K562 (cell line): ENCODE measurements around the gene STYX. TPM values are rescaled to one million over a fixed set of nuclear protein-coding genes. Genes with fewer than 3 reads are reported as not detected.

ENCODE experiments used
- ATAC-seq: fragments of 200-7000 bp; cut with Tn5 transposase; 3 replicates; pipeline ENCODE4 v1.9.1; 2020; ENCODE audit warnings: moderate library complexity
- BruUV-seq: library from RNA; stranded (reverse); fragments of 400-500 nt; replicated peaks from 2 replicates; lab custom pipeline; 2021; lab: Mats Ljungman, UMichigan
- CTCF ChIA-PET: fragments of 300-600 bp; formaldehyde crosslinking; extraction: SDS; loops from one replicate; lab custom pipeline; 2021; ENCODE audit warnings: low intra/inter-chr PET ratio; lab: Yijun Ruan, JAX
- POLR2A ChIA-PET: fragments of 300-600, 350-650 bp; sonication (Branson Sonifier 250); formaldehyde crosslinking; extraction: SDS; loops from one replicate; lab custom pipeline; 2021; ENCODE audit warnings: antibody characterized with exemption, inconsistent platforms; lab: Yijun Ruan, JAX
- DNase-seq, 4 experiments: peaks; one replicate each; pipeline versions ENCODE4 v3.0.0 to v3.0.0-alpha.2; 2011 to 2018; ENCODE audit warnings: low spot score in 3 of 4, mixed read lengths in 3 of 4; ENCODE audit errors: extremely low read depth in 1 of 4
- FAIRE-seq: peaks from 2 replicates; lab custom pipeline; 2011; peaks lifted over from hg19 to GRCh38; lab: Jason Lieb, UNC
- H2AFZ ChIP-seq: 2 replicates; pipeline ENCODE4 v1.6.0; 2011; ENCODE audit warnings: low read depth, low read length, control low read depth, inconsistent platforms
- H3K27ac ChIP-seq: fragments of 200-600 bp; 3 replicates; pipeline ENCODE4 v1.8.0; 2011; ENCODE audit warnings: low read depth, mild to moderate bottlenecking, control low read depth, inconsistent platforms, low read length, moderate library complexity, mixed read lengths; ENCODE audit errors: extremely low read depth
- H3K27me3 ChIP-seq, 2 experiments: fragments of 300-600 bp in 1 of 2; 2 replicates in 1 of 2; 3 replicates in 1 of 2; pipeline versions ENCODE4 v1.6.0 to v1.8.0; 2011; ENCODE audit warnings: inconsistent platforms in 2 of 2, low read length in 2 of 2, mild to moderate bottlenecking in 1 of 2, mixed read lengths in 1 of 2, moderate library complexity in 1 of 2; ENCODE audit not compliant: control insufficient read depth in 2 of 2, insufficient read depth in 2 of 2
- H3K36me3 ChIP-seq: fragments of 300-600 bp; 3 replicates; pipeline ENCODE4 v1.8.0; 2011; ENCODE audit warnings: mild to moderate bottlenecking, low read length, inconsistent platforms; ENCODE audit not compliant: control insufficient read depth, insufficient read depth
- H3K4me1 ChIP-seq, 2 experiments: fragments of 200-600 bp in 1 of 2; replicated peaks in 1 of 2; 2 replicates in 1 of 2; 3 replicates in 1 of 2; pipeline versions ENCODE4 v1.5.1 to v1.8.0; 2011; ENCODE audit warnings: inconsistent platforms in 2 of 2, low read length in 2 of 2, mild to moderate bottlenecking in 1 of 2, mixed read lengths in 1 of 2, moderate library complexity in 1 of 2; ENCODE audit not compliant: control insufficient read depth in 2 of 2, insufficient read depth in 2 of 2
- H3K4me2 ChIP-seq: 2 replicates; pipeline ENCODE4 v1.6.1; 2011; ENCODE audit warnings: low read length, control low read depth, inconsistent platforms, mixed read lengths; ENCODE audit not compliant: insufficient read depth
- H3K4me3 ChIP-seq: fragments of 200-600 bp; sonication (generic), shearing (Covaris generic); 2 replicates; pipeline ENCODE4 v1.5.1; 2016; ENCODE audit warnings: control low read depth, inconsistent platforms
- H3K79me2 ChIP-seq: fragments of 200-600 bp; 3 replicates; pipeline ENCODE4 v1.8.0; 2011; ENCODE audit warnings: low read length, inconsistent platforms; ENCODE audit not compliant: control insufficient read depth, insufficient read depth
- H3K9ac ChIP-seq, 2 experiments: 2 replicates each; pipeline versions ENCODE4 v1.6.0 to v1.6.1; 2011; ENCODE audit warnings: low read depth in 2 of 2, low read length in 2 of 2, control low read depth in 1 of 2, inconsistent platforms in 1 of 2, mild to moderate bottlenecking in 1 of 2, mixed read lengths in 1 of 2; ENCODE audit not compliant: insufficient read depth in 1 of 2
- H3K9me1 ChIP-seq: one replicate; pipeline ENCODE4 v1.6.0; 2011; ENCODE audit warnings: inconsistent platforms, mild to moderate bottlenecking, low read length, moderate library complexity; ENCODE audit not compliant: control insufficient read depth, insufficient read depth
- H3K9me3 ChIP-seq: replicated peaks from 2 replicates; pipeline ENCODE4 v1.5.1; 2011; ENCODE audit warnings: low read depth, low read length, inconsistent platforms; ENCODE audit not compliant: control insufficient read depth, insufficient read depth
- H4K20me1 ChIP-seq: replicated peaks from 2 replicates; pipeline ENCODE4 v1.6.1; 2011; ENCODE audit warnings: low read length, inconsistent platforms, mixed read lengths; ENCODE audit not compliant: control insufficient read depth, insufficient read depth
- KLF1 ChIP-seq: fragments of 450-650 bp; IDR thresholded peaks from 2 replicates; pipeline ENCODE4 v1.6.1; 2016; ENCODE audit warnings: missing genetic modification characterization, missing compliant biosample characterization
- LCOR ChIP-seq: sonication (generic); formaldehyde crosslinking; IDR thresholded peaks from 2 replicates; pipeline ENCODE4 v1.8.0; 2022; ENCODE audit warnings: mild to moderate bottlenecking, missing genetic modification reagents
- PRDM10 ChIP-seq: fragments of 450-650 bp; IDR thresholded peaks from 2 replicates; pipeline ENCODE4 v1.6.1; 2018; ENCODE audit not compliant: partially characterized antibody
- RFX5 ChIP-seq: IDR thresholded peaks from 2 replicates; pipeline ENCODE4 v1.6.1; 2011; ENCODE audit warnings: low read depth, mild to moderate bottlenecking, improper control_type of control experiment, low read length
- ZNF324 ChIP-seq: fragments of 250-450 bp; sonication (Bioruptor Pico); IDR thresholded peaks from 2 replicates; pipeline ENCODE4 v1.4.0; 2020; ENCODE audit warnings: mild to moderate bottlenecking
- WGBS: fragments of 100-300 bp; shearing (Covaris generic); methylation state at CpG from one replicate; pipeline ENCODE4 v1.1.6; 2016; ENCODE audit warnings: low coverage, mixed read lengths; ENCODE audit not compliant: insufficient coverage; ENCODE audit errors: missing lambda C conversion rate; 5-methylcytosine and 5-hydroxymethylcytosine counted together
- in situ Hi-C: fragments of 300-500 bp; cut with MboI; formaldehyde crosslinking; loops from 4 replicates; pipeline ENCODE4 v1.15.0; 2018; ENCODE audit warnings: inconsistent platforms, mixed read lengths
- intact Hi-C: fragments of 100-400 bp; cut with micrococcal nuclease; formaldehyde crosslinking; loops from 2 replicates; pipeline ENCODE4 v1.14.2; 2022
- polyA plus RNA-seq, 8 experiments: library from polyadenylated mRNA; depleted of rRNA in 4 of 8; stranded (reverse) in 5 of 8; unstranded in 3 of 8; fragments of >200 nt; fragmentation: Nextera tagmentation in 2 of 8; fragmentation: Illumina TruSeq in 1 of 8; extraction: Ambion mirVana in 2 of 8; extraction: Trizol in 1 of 8; gene quantifications; 2 replicates each; pipeline versions ENCODE4 v1.2.1 to v1.2.3, GENCODE V29; 2011 to 2014; ENCODE audit warnings: inconsistent platforms in 1 of 8, missing spikeins in 1 of 8
- total RNA-seq, 7 experiments: library from RNA; depleted of rRNA in 6 of 7; stranded (reverse); fragments of >200 nt in 6 of 7; fragmentation: Illumina TruSeq in 2 of 7; extraction: Trizol in 2 of 7; gene quantifications; 2 replicates each; pipeline versions ENCODE4 v1.2.1 to v1.2.3, GENCODE V29; 2011 to 2021; ENCODE audit warnings: low replicate concordance in 1 of 7

The STYX gene
- total and polyA plus RNA-seq, 9 of the 15 experiments (the other 6 are each of a cell fraction or from before 2014, with no cell fraction given) = 5.0 to 15.4 (median 10.6) TPM

- no peaks in the 10 kb centered on the region for H3K27me3 ChIP-seq
- DNase-seq = no peak
- in situ Hi-C loops (no loop called here), intact Hi-C loops (loop anchor here (10.0 kb wide), 1 partner anchor 363 kb away; the partner anchor contains the start of gene DDHD1)
- H3K79me2 ChIP-seq = peaks cover 44% of the 10 kb centered on the region
- H3K4me1 ChIP-seq = peaks cover 10 to 16% of the 10 kb centered on the region in 2 experiments; a peak in 4 of 5 replicates
- H3K27ac ChIP-seq = peak overlapping the region; percentile 82
- peak overlapping the region; percentile 84 for H3K4me2 ChIP-seq
- H3K9me3 ChIP-seq = no peaks in the 10 kb centered on the region
- peak; percentile 15 for FAIRE-seq
- peaks cover 5% of the 10 kb centered on the region; the same call in 1 of the 3 replicates for H3K36me3 ChIP-seq
- ChIA-PET POLR2A (interaction anchor here (0.6 kb wide), 1 partner anchor 342 kb away, joined by 3 read pairs; no protein-coding TSS in a partner anchor), CTCF (no interaction called here)
- no peak for ATAC-seq
- TF ChIP-seq ZNF324 (CRISPR knock-in tag) (no peak), LCOR (CRISPR knock-in tag) (no peak), KLF1 (tag) (no peak), PRDM10 (no peak), RFX5 (no peak)
- H3K9ac ChIP-seq = peak overlapping the region; percentile 15 to 76; a peak in 3 of 4 replicates
- H4K20me1 ChIP-seq = 0 out of 2 replicates have a peak, but pooled peaks cover 4% of the 10 kb centered on the region
- peak overlapping the region; percentile 96 for H2AFZ ChIP-seq
- no peaks in the 10 kb centered on the region for H3K9me1 ChIP-seq
- TSS peak; percentile 91 for BruUV-seq
- peak overlapping the region; percentile 66 for H3K4me3 ChIP-seq
- 55% methylated on average over 7 of the region's 7 CpGs for WGBS
Observed at GRCh38 chr14:52792097-52792415, 62.1 kb downstream of the STYX start.
